ENCODE measurements around the gene PI4KA.

The PI4KA gene

GRCh38 chr22:20814221-20814808, 44.3 kb downstream of the PI4KA start:
- DNase-seq: no peak

DNA sequence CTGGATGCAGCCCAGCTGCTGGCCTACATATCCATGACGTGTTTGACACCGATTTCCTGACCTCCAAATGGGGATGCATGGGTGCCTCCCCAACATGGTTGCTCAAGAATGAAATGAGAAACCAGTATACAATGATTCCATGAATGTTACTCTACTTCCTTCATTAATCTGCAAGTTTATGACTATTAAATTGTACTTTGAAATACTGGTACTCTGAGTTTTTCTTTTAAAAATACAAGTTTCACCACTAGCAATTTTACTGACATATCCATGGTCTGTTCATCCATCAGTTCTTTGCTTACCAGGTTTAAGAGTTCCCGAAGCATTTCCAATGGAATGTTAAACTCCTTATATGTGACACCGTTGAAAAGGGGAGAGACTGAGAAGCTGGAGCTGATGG, 45.6 kb downstream of the PI4KA start:
- DNase-seq: no peak

- DNase-seq: no peak
Measured at GRCh38 chr22:20811971-20812660, 46.5 kb downstream of the PI4KA start.

GRCh38 chr22:20811171-20811570, 47.4 kb downstream of the PI4KA start:
- no peak for DNase-seq

GRCh38 chr22:20810645-20811044, 48.0 kb downstream of the PI4KA start:
- no peak for DNase-seq

DNA sequence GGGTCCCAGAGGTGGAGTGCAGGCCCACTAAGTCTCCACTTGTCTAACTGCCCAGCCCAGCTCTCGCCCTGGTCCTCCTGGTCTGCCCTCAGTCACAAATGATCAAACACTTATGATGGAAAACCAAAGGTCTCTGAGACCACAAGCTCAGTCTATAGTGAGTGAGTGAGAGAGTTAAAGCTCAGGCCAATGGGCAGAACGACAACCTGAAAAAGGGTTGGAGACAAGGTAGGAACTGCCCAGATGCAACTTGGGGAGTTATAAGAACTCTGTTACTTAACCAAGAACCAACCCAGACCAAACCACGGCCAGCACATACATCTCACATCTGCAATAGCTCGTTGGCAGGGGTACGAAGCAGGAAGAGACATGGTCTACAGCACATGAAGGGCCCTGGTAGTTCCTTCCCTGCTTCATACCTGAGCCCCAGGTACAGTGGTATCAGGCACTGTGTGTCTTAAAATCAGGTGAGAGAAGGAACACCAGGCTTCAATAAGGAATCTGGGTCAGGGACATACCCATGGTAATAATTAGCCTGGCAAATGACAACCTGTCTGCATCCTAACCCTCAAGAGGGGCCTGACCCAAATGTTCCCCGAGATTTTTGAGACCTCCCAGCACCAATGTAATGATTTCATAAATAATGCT, 48.9 kb downstream of the PI4KA start:
- no peak for DNase-seq

GRCh38 chr22:20808844-20809243, 49.8 kb downstream of the PI4KA start:
- no peak for DNase-seq

DNA sequence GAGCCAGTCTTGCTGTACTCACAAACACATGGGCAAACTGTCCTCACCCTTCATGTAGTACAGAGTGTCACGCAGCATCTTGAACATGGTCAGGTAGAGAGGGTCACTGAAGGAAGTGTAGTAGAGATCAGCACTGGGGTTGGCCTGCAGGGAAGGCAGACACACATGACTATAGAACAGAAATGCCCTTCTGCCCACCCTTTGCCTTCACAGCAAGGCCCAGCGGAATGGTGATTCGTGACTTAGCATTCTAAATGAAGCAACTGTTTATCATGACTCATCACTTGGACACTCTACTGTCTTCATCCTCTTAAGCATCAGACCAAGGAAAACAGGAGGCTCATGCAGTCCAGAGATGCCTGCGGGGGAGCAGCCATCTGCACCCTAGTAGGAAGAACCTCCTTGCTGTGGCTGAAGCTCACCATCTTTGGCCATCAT, 51.3 kb downstream of the PI4KA start:
- no peak for DNase-seq

DNA sequence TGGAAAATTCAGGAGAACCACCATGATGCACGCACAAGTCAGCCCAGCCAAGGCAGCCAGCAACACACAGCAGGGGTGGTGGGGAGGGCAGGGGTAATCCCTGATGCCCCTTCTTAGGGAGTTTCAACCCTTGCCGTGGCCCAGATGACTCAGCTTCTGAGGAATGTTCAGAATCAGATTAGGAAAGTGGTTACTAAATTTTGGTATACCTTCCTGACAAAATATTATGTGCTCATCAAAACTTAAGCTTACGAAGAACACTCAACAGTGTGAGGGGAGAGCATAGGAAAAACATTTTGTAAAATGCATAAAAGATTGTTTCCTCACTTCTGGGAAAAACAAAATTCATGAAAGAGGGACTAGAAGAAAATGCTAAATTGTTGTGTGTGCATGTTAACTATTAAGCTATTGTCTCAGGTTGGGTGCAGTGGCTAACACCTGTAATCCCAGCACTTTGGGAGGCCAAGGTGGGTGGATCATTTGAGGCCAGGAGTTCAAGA, 52.6 kb downstream of the PI4KA start:
- no peak for DNase-seq

GRCh38 chr22:20804650-20805049, 54.0 kb downstream of the PI4KA start:
- DNase-seq: no peak

DNA sequence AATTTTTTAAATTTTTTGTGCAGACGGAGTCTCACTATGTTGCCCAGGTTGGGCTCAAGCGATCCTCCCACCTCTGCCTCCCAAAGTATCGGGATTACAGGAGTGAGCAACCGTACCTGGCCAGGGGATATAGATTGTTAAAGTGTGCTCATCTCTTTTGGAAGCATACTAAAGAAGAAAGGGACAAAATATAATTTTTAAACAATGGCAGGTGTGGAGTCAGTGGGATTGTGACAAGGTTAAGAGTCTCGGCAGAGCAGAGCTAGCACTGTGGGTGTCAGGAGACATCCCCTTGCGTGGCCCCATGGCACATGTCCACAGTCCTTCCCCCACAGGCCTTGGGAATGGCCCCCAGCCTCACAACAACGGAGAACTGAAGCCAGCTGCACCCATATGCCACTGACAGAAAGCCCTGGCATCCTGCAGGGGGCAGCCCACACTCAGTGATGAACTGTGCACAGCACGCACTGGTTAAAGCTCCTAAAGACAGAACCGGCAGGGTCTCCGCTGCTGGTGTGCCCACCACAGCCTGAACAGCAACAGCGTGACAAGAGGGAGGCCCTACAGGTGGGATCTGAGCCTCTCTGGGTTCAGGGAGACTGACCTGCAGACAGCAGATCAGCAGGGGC, 54.8 kb downstream of the PI4KA start:
- DNase-seq: no peak

GRCh38 chr22:20802922-20803553, 55.6 kb downstream of the PI4KA start:
- DNase-seq: no peak

GRCh38 chr22:20802452-20802851, 56.2 kb downstream of the PI4KA start:
- no peak for DNase-seq

DNA sequence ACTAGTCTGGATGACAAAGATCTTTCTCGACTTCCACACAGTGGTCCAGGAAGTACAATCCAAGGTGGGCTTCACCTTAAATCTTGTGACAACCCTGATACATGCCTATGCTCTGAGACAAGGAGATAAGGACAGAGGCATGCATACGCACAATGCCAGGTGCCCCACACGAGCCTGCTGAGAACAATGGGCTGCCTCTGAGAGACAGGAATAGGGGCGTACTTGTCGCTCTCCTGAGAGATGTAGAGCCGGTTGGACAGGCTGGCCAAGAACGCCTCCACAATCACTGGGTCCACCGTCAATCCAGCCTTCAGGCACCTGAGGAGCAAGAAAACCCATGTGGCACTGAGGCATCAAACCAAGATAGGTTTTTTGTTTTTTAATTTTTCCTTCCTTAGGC, 59.2 kb downstream of the PI4KA start:
- no peak for DNase-seq

DNA sequence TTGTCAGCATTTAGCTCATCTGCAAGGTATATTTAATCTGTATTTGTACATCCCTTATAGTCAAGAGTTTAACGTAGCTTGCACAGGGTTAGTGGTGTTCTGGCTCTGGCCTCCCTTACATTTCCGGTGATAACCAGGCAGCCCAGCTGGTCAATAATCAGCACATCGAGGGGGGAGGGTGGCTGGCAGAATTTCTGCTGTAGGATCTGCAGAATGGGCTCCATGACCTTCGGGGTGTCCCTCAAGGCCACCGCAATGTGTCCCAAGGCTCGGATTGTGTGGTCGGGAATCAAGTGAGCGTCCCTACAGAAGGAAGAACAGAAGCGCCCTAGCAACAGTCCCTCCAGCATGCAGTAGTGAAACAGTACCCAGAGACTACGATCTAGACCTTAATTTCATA, 59.6 kb downstream of the PI4KA start:
- DNase-seq: no peak

- DNase-seq: no peak
Measured at GRCh38 chr22:20798218-20798617, 60.4 kb downstream of the PI4KA start.

DNA sequence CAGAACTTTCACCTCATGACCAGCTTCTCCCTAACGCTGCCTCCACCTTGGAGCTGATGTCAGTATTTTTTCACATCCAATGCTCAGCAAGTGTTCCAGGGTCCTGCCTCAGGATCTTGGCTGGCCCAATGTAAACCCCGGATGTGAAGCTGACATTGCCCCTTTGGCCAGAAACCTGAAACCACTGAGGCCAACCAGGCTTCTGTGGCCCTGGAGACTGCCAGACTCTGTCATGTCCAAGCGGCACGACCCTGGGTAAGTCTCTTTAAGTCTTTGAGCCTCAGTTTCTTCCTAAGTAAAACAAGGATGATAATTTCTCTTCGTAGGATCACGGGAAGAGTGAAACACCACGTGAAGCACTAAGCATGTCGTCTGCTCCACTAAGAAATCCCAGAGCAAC, 61.9 kb downstream of the PI4KA start:
- no peak for DNase-seq

DNA sequence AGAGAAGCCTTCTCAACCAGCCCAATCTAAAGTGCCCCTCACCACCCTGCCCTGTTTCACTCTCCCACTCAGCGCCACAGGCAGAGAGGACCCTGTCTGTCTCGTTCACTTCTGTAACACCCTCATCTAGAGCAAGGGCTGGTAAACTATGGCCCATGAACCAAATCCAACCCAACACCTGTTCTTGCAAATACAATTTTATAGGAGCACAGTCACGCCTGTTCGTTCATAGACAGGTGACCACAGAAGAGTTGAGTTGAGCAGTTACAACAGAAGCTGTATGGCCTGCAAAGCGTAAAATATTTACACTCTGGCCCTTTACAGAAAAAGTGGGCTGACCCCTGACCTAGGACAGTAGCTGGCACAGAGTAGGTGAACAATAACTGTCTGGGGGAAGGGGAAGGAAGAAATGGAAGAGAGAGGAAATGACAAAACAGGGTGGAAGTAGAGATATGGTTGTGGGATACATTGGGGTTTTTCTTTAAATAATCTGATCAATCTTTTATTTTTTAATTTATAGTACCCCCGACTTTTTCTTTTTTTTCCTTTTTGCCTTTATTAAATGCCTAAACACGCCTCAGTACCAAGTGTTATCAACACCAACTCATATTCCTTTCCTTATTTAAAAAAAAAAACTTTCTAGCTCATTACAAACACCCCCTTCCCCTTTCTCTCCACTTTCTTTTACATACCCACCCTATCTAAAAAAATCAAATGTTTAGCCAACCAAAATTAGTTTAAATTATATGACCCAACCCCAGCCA, 63.8 kb downstream of the PI4KA start:
- no peak for DNase-seq

GRCh38 chr22:20793748-20794649, 64.6 kb downstream of the PI4KA start:
- no peak for DNase-seq

GRCh38 chr22:20792966-20793728, 65.5 kb downstream of the PI4KA start:
- DNase-seq: no peak

Data from NCI-H345 (cell line).